Left lobe of liver (tissue), 2 donors: ENCODE measurements around the gene SAPCD1. TPM values are rescaled to one million over a fixed set of nuclear protein-coding genes. Genes with fewer than 3 reads are reported as not detected.

Experiments used
- ATAC-seq: fragments of 200-7000 bp; cut with Tn5 transposase; one replicate; pipeline ENCODE4 v1.9.1; 2020; ENCODE audit warnings: mild to moderate bottlenecking, moderate library complexity
- DNase-seq: peaks from one replicate; pipeline ENCODE4 v3.0.0-alpha.2; 2020; ENCODE audit warnings: low spot score
- total RNA-seq: library from RNA; stranded (reverse); gene quantifications from one replicate; pipeline ENCODE4 v1.2.1, GENCODE V29; 2021
- donor health status: DM: no; HTN: no; CAD: no; lungs with moderate emphysema.
- donor health status: DM: no; HTN: yes; CAD: no.

The SAPCD1 gene
- total RNA-seq, 1 donor from 2014 or later = 0.73 TPM

- no peak for DNase-seq
- no peak for ATAC-seq
Observed at GRCh38 chr6:31749301-31750036, 13.0 kb upstream of the SAPCD1 start.

- no peak for DNase-seq
- ATAC-seq = no peak
Observed at GRCh38 chr6:31750411-31751022, 11.9 kb upstream of the SAPCD1 start.

- no peak for ATAC-seq
- DNase-seq = no peak
Observed at GRCh38 chr6:31752739-31753319, 9.6 kb upstream of the SAPCD1 start.

- DNase-seq (no peak), ATAC-seq (no peak)
Observed at GRCh38 chr6:31758281-31758680, 4.2 kb upstream of the SAPCD1 start.

GRCh38 chr6:31760790-31761189 lies 1.7 kb upstream of the SAPCD1 start:
- no peak for DNase-seq

GRCh38 chr6:31761343-31761742 lies 1.1 kb upstream of the SAPCD1 start:
- DNase-seq = no peak

More at GRCh38 chr6:31760790-31761189, 1.7 kb upstream of the SAPCD1 start:
- ATAC-seq = peak; percentile 29

GRCh38 chr6:31762878-31763618 lies 592 bp downstream of the SAPCD1 start:
- ATAC-seq (no peak), DNase-seq (no peak)

More at GRCh38 chr6:31761343-31761742, 1.1 kb upstream of the SAPCD1 start:
- ATAC-seq = no peak

- no peak for DNase-seq
- ATAC-seq = no peak
Observed at GRCh38 chr6:31763619-31763940, 1.1 kb downstream of the SAPCD1 start.

GRCh38 chr6:31764198-31764597 lies 1.7 kb downstream of the SAPCD1 start:
- DNase-seq (no peak), ATAC-seq (no peak)

- DNase-seq = no peak
- no peak for ATAC-seq
Observed at GRCh38 chr6:31765559-31765909, 3.1 kb downstream of the SAPCD1 start.

GRCh38 chr6:31765910-31766794 lies 3.7 kb downstream of the SAPCD1 start:
- no peak for DNase-seq
- no peak for ATAC-seq

GRCh38 chr6:31767096-31767645 lies 4.7 kb downstream of the SAPCD1 start:
- DNase-seq = no peak
- ATAC-seq = no peak

- ATAC-seq (no peak), DNase-seq (no peak)
Observed at GRCh38 chr6:31768363-31769257, 6.2 kb downstream of the SAPCD1 start.

- DNase-seq (peak; percentile 87), ATAC-seq (peak; percentile 87)
Observed at GRCh38 chr6:31769684-31770371, 7.4 kb downstream of the SAPCD1 start.

GRCh38 chr6:31770860-31771259 lies 8.4 kb downstream of the SAPCD1 start:
- DNase-seq = no peak
- ATAC-seq = no peak

- ATAC-seq = no peak
Observed at GRCh38 chr6:31771992-31772358, 9.5 kb downstream of the SAPCD1 start.

GRCh38 chr6:31775184-31775583 lies 12.7 kb downstream of the SAPCD1 start:
- DNase-seq (no peak), ATAC-seq (peak; percentile 25)

More at GRCh38 chr6:31771992-31772358, 9.5 kb downstream of the SAPCD1 start:
- DNase-seq = no peak

GRCh38 chr6:31775633-31776484 lies 13.4 kb downstream of the SAPCD1 start:
- DNase-seq (peak; percentile 76), ATAC-seq (peak; percentile 19)
